GM21576 (cell line): Measurements from ENCODE around the gene COL24A1.
A peak's percentile ranks its signal among the peaks of the same experiment; 100 is the strongest.
"Not testable (repeated sequence)": the region's sequence is repeated elsewhere in the genome, so short reads cannot be mapped to it uniquely, and the experiment has no call there.

ENCODE experiments used
- ATAC-seq: cut with Tn5 transposase; IDR thresholded peaks from one replicate; pipeline ENCODE4 v1.9.1; 2021; ENCODE audit warnings: mild to moderate bottlenecking, moderate library complexity; ENCODE audit not compliant: unreplicated experiment

COL24A1 gene

DNA sequence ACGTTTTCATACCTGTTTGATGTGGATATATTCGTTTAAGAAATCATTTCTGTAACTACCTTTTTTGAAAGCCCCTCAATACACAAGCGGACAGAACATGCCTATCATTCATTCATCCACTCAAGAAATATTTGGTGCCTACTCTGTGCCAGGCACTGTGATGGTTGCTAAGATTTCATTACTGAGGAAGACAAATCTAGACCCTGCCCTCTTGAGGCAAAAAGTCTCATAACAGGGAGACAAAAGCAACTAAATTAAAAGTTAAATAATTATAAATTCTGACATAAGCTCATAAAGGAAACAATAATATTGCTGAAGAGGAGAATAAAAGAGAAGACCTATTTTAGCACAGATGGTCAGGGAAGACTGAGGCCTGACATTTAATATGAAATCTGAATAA is 244.8 kb downstream of the COL24A1 start:
- no peak for ATAC-seq

DNA sequence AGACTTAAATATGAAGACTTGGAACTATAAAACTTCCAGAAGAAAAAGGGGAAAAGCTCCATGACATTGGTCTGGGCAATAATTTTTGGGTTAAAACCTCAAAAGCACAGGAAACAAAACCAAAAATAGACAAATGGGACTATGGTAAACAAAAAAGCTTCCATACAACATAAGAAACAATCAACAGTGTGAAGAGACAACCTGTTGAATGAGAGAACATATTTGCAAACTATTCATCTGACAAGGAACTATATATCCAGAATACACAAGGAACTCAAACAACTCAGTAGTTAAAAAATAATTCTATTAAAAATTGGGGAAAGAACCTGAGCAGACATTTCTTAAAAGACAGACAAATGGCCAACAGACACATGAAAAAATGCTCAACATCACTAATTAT is 255.7 kb downstream of the COL24A1 start:
- ATAC-seq: no peak

DNA sequence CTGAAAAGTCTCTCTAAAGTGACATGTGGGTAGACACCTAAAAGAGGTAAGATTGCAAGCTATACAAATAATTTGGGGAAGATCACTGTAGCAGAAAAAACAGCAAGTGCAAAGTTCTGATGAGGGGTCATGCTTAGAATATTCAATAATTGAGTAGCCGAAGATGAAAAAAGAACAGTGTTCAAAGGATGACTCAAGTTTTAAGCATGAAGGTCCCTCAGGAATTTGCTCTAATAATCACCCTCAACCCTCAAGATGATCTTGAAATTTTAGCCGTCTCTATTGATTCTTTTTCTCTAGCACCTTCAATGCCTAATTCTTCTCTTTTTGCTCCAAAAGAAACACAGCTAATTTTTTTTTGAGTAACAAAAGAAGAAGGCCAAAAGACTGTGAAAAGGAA is 257.7 kb downstream of the COL24A1 start:
- ATAC-seq: no peak

DNA sequence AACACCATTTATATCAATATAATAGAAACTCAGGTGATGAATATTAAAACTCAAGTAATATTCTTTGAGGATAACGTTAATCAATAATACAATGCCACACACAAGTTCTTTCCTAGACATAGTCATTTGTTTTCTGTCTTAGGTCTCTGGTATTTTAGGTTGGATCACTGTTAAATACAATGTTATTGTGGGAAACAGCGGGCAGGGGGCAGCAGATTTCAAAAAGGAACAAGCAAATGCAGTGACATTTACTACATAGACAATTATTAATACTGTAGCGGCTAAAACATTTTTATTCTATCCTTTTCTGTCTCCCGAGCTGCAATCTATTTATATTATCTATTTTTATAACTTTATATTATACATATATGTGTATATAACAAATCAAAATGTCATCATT is 261.9 kb downstream of the COL24A1 start:
- ATAC-seq: peak; percentile 91

DNA sequence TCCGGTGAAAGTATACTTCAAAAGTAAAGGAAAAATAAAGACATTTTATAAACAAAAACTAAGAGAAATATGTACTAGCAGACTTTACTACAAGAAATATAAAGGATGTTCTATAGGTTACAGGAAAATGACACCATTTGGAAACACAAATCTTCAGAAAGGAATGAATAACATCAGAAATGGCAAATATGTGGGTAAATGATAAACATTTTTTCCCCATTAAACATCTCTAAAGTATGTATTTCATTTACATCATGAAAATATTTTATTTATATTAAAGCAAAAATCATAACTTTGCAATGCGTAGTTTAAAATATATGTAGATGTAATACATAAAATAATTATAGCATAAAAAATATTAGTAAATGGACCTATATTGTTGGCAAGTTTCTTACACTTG is 264.2 kb downstream of the COL24A1 start:
- ATAC-seq: no peak

DNA sequence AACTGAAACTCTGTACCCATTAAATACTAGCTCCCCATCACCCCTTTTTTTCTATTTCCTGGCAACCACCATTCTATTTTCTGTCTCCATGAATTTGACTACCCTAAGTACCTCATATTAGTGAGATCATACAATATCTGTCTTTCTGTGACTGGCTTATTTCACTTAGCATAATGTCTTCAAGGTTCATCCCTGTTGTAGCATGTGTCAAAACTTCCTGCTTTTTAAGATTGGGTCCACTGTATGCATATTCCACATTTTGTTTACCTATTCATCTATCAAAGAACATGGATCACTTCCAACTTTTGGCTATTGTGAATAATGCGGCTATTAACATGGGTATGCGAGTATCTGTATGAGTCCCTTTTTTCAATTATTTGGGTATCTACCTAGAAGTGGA is 266.7 kb downstream of the COL24A1 start:
- ATAC-seq: no peak

DNA sequence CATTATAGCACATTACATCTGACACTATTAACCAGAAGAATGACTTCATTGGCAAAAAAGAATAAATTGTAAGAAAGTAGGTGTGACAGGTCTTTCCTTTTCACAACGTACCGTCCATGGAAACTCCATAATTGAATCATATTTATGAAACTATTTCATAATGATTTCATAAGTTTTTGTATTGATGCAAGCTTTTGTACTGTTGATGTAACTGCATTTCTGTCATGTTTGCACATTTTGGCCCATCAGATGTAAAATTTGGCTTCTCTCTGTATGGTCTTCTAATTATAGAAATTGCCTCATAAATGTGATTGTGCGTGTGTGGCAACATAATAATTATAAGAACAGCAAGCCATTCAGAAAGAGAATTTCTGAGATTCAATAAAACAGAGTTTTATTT is 267.7 kb downstream of the COL24A1 start:
- no peak for ATAC-seq

DNA sequence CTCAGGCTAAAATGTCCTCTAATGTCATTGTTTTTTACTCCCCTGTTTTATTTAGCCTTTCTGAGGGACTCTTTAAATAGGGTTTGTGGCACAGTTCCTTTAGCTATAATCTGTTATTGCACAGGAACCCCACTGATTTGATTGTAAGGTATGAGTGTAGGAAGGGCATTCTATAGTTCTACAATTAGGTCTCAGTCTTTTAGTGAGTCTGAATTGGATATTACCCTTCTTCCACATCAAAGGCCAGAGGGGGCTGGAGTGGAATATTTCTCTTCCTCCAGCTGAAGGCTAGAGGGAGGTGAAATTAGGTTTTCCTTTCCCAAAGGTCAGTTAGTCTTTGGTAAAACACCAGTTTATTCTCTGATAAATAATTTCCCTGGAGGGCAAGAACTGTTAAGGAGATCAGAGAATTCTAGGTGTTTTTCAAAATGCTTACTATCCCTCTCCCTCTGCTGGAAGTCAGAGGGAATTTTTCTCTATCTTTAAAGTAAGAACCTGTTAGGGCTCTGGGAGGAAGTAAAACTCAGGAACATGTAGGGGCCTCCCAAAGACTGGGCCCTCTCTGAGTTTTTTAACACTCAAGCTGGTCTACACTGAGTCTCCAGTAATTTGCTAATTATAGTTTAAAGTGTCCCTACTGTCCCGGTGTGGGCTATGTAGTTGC is 272.1 kb downstream of the COL24A1 start:
- no peak for ATAC-seq

DNA sequence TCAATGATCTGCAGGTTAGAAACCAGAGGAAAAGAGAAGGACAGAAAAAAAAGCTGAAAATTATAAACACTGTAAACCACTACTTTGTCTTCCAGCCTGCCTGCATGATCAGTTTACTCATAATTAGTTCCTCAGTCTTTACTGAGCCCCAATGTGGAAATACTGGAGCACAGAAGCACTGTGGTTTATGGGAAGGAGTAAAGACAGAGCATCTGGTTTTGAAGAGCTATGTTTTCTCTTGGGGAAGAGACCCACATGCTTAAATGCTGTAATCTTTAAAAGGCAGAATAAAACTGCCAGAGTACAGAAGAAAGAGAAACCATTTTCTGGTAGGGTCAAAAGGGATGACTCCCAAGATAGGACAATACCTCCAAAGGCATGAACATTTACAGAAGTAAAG is 289.4 kb downstream of the COL24A1 start:
- no peak for ATAC-seq

DNA sequence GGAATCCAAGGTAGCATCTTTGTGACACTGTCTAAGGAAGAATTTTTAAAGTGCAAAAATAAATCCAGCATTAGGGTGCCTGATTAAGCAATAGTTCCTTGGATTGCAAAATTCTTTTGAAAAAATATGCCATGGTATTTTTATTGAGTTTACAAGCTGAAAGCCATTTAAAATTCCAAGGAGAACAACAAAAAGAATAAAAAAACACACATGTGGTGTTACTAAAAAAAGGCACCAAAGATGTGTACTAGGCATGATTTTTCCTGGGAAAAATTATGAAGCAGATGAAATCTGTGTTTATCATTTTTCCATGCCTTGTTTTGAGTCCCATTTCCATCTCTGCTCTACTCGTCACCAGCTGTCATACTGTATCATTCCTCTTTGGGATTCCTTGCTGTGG is 291.4 kb downstream of the COL24A1 start:
- ATAC-seq: no peak

DNA sequence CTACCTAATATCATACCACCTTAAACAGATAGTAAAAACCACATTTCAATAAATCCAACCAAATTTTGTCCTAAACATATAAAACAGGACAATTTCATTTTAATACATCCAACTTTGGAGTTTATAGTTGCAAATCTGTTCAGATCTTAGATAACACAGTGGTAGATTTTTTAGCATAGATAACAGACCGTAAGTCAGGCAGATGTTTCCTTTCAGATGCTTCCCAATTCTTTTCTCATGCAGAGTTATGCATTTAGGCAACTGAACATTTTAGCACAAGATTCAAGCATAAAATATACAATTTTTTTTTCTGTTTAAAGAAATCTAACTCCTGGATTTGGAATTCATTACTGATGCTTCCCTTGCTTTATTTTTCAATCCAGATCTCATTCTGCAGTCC is 291.8 kb downstream of the COL24A1 start:
- no peak for ATAC-seq

DNA sequence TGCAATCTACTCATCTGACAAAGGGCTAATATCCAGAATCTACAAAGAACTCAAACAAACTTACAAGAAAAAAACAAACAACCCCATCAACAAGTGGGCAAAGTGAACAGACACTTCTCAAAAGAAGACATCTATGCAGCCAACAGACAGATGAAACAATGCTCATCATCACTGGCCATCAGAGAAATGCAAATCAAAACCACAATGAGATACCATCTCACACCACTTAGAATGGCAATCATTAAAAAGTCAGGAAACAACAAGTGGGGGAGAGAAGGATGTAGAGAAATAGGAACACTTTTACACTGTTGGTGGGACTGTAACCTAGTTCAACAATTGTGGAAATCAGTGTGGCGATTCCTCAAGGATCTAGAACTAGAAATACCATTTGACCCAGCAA is 292.9 kb downstream of the COL24A1 start:
- not testable (repeated sequence) for ATAC-seq

DNA sequence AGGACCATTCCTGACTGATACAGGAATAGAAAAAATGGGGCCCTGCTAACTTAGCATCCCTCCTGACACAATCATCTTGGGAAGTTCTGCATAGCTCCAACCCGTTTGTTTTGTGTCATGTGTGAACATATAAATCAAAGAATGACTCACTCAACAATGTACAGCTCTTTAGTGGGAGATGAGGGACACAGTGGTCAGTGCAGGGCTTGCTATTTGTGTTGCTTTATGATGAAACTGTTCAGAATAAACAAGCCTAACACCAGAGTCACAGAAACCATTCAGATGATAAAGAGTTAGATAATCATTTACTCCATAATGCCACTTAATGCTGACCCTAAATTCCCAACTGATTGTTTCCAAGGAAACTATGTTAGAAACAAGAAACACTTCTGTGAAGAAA is 294.1 kb downstream of the COL24A1 start:
- ATAC-seq: no peak

DNA sequence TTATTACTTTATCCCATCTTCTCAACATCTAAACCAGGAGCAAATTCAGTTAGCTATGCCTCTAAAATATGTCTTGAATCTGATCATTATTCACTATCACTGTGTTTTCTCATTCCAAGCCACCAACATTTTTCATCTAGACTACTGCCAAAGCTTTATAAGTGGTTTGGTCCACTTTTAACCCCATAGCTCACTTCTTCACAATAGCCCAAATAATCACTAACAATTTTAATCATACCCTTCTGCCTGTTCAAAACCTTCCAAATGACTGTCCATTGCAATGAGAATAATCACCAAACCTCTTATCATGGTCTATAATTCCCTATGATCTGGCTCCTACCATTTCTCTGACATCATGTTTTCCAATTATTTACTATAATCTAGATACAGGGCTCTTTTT is 298.6 kb downstream of the COL24A1 start:
- no peak for ATAC-seq

DNA sequence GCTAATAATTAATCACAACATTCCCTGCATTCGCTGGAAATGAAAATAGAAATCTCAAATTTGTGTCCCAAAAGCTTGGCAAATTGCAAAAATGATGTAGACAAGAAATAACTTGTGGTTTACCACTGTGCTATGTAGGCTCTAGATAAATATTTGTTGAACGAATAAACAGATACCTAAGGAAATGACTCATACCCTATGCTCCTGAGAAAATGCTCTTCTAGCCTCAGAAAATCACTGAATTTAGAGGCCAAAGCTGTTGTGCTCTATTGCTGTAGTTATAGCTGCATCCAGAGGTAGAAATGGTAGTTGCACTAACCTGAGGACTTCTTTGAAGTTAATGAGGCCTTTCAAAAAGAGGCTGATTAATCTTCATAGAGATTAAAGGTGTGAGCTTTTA is 306.3 kb downstream of the COL24A1 start:
- ATAC-seq: no peak

DNA sequence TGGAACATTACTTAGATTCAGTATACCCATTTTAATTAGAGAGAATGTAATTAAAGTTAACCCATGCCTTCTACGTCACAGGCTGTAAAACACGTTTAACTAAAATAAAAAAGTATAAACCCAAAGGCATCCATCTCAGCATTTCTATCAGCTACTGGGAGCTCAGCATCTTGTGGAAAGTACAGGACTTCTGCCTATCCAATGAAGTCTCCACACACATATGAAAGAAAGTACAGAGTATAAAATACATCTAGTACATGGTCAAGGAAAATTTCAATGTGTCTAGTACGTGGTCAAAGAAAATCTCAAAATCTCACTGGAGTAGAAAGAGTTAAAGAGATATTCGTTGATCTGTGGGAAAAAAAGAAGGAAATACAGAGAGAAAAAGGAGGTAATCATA is 306.9 kb downstream of the COL24A1 start:
- no peak for ATAC-seq

DNA sequence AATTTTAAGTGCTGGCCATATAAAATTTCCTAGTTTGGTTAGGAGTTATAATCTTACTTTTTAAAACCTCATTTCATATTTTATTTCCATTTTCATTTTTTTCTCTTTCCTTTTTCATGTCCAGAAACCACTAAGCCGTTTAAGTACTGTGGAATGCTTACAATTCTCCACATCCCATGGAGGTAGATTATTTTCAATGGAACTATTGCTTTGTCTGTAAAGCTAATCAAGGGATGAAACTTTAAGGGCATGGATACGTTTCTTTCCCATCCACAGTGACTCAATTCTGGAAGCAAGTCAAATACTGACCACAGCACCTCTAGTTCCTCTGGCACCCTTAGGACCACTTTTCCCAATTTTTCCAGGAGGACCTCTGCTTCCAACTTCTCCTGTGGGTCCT is 309.2 kb downstream of the COL24A1 start:
- ATAC-seq: no peak

DNA sequence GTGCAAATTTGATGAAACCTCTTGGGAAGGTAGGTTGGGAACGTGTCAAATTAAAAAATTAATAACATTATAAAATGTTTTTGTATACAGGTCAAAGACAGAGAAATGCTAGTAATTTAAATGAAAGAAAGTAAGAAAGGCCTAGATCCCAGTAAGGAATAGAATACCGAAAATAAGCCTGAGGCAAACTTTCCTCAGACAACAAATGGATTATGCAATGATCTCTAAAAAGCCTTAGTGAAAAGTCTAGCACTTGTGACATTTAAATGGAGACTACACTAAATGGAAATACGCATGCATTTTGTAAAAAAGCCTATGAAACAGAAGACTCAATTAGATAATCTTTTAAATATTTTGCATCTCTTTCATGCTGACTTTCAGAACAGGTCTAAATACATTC is 309.9 kb downstream of the COL24A1 start:
- ATAC-seq: no peak

DNA sequence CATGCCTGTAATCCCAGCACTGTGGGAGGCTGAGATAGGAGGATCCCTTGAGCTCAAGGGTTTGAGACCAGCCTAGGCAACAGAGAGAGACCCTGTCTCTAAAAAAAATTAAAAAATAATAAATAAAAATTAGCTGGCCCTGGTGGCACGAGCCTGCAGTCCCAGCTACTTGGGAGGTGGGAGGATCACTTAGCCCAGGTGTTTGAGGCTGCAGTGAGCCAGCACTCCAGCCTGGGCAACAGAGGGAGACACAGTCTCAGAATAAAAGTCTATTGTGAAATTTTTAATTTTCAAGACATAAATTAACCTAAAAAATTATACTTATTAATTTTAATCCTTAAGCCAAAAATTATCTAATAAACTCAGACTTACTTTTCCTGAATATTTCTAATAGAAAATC is 317.1 kb downstream of the COL24A1 start:
- no peak for ATAC-seq

DNA sequence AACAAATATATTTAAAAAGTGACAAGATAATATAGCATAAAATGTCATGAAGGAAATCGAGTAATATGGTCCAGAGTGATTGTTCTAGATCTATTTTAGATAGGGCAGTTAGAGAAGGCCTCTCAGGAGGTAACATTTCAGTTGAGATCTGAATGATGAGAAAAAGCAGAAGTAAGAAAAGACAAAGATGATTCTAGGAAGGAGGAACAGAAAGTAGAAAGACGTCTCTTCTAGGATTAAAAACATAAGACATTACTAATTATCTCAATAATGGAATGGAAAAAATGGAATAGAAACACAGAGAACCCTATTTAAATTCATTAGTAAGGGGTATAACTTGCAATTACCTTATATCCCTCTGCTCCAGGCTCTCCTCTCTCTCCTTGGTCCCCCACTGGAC is 318.3 kb downstream of the COL24A1 start:
- peak; percentile 97 for ATAC-seq

DNA sequence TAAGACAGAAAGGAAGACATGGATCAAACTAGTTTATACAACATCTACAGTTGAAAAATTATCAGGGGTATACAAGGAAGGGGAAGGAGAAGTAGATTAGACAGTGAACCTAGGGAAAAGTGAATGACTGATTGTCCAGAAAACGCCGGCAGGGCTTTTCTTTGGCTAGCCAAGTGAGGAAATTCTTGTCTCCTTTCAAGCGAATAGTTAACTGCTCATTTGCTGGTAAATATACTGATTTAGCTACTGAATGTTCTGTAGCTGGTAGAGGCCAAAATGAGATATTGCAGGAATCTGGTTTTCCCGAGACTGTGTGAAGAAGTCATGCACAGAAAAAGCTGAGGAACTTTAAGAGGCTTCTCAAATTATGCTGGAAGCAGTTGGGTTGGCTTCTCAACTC is 319.8 kb downstream of the COL24A1 start:
- no peak for ATAC-seq

DNA sequence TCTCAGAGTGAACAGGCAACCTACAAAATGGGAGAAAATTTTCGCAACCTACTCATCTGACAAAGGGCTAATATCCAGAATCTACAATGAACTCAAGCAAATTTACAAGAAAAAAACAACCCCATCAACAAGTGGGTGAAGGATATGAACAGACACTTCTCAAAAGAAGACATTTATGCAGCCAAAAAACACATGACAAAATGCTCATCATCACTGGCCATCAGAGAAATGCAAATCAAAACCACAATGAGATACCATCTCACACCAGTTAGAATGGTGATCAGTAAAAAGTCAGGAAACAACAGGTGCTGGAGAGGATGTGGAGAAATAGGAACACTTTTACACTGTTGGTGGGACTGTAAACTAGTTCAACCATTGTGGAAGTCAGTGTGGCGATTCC is 323.4 kb downstream of the COL24A1 start:
- not testable (repeated sequence) for ATAC-seq

DNA sequence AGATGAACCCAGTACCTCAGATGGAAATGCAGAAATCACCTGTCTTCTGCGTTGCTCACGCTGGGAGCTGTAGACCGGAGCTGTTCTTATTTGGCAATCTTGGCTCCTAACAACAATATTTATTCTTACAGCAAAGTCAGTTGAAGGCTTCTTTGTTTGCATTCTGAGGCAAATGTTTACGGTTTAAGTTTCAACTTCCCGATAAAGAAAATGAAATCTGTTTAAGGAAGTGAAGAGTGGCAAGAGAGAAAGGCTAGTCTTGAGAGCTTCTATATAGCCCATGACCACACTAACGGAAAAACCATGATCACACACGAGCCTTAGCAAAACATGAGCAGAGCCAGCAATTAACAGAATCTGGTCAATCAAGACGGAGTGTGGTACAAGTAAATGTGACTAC is 325.7 kb downstream of the COL24A1 start:
- no peak for ATAC-seq
